GM19324 (cell line): ENCODE measurements around the gene TCL1B.
"Not testable (repeated sequence)": the region's sequence is repeated elsewhere in the genome, so short reads cannot be mapped to it uniquely, and the experiment has no call there.

Experiments used
- ATAC-seq: cut with Tn5 transposase; IDR thresholded peaks from one replicate; pipeline ENCODE4 v1.9.1; 2021; ENCODE audit warnings: mild to moderate bottlenecking, moderate library complexity; ENCODE audit not compliant: unreplicated experiment, low FRiP score

The TCL1B gene

GRCh38 chr14:95700221-95700976, 14.2 kb downstream of the TCL1B start:
- no peak for ATAC-seq

- ATAC-seq, result no peak
These were observed 15.6 kb downstream of the TCL1B start for GRCh38 chr14:95701846-95702221.

- no peak for ATAC-seq
These were observed 17.1 kb downstream of the TCL1B start for GRCh38 chr14:95703341-95703740.

GRCh38 chr14:95703805-95704204, 17.6 kb downstream of the TCL1B start:
- ATAC-seq, result no peak

GRCh38 chr14:95705518-95705917, 19.3 kb downstream of the TCL1B start:
- ATAC-seq, result no peak

GRCh38 chr14:95707327-95707726, 21.1 kb downstream of the TCL1B start:
- ATAC-seq, result no peak

- ATAC-seq, result no peak
These were observed 23.9 kb downstream of the TCL1B start for GRCh38 chr14:95710106-95710505.

- ATAC-seq, result no peak
These were observed 25.4 kb downstream of the TCL1B start for GRCh38 chr14:95711476-95712176.

- no peak for ATAC-seq
These were observed 26.2 kb downstream of the TCL1B start for GRCh38 chr14:95712398-95712797.

- peak; percentile 74 for ATAC-seq
These were observed 27.6 kb downstream of the TCL1B start, which contains the start of gene TCL1A for GRCh38 chr14:95713596-95714371. TSS of gene TCL1A (minus strand) at chr14:95714125. CDS start at chr14:95714066, 59 bp downstream.

- no peak for ATAC-seq
These were observed 36.4 kb downstream of the TCL1B start for GRCh38 chr14:95722525-95723190.

- peak; percentile 84 for ATAC-seq
These were observed 39.6 kb downstream of the TCL1B start for GRCh38 chr14:95725685-95726336.

- no peak for ATAC-seq
These were observed 41.0 kb downstream of the TCL1B start for GRCh38 chr14:95727056-95727700.

- not testable (repeated sequence) for ATAC-seq
These were observed 43.3 kb downstream of the TCL1B start for GRCh38 chr14:95729402-95730028.

- ATAC-seq, result no peak
These were observed 43.9 kb downstream of the TCL1B start for GRCh38 chr14:95730126-95730525.

- ATAC-seq, result no peak
These were observed 47.0 kb downstream of the TCL1B start for GRCh38 chr14:95733212-95733611.

- ATAC-seq, result no peak
These were observed 53.1 kb downstream of the TCL1B start for GRCh38 chr14:95739356-95739755.

- no peak for ATAC-seq
These were observed 54.8 kb downstream of the TCL1B start for GRCh38 chr14:95741038-95741490.

- ATAC-seq, result no peak
These were observed 55.6 kb downstream of the TCL1B start for GRCh38 chr14:95741781-95742180.
